ENCODE results near the gene CRACDL. TPM values are rescaled to one million over a fixed set of nuclear protein-coding genes. Genes with fewer than 3 reads are reported as not detected.

Gene CRACDL
- total RNA-seq, 1 donor from 2014 or later = 6.2 TPM

DNA sequence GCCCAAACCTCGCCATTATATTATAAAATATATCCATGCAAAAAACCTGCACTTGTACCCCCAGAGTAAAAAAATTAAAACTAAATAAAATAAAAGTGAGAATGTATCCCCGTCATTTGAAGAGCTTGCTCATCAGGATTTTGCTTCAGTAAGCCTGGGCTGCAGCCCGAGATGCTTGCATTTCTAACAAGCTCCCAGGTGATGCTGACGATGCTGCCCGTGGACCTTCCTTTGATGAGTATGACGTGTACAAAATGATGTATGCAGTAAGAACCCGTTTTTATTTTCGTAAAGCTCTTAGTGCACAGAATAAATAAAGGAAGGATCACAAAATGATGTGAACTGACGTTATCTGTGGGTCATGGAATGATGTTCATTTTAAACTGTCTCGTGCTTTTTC is 63.5 kb downstream of the CRACDL start:
- H3K9me3 Mint-ChIP-seq = no peaks in the 10 kb centered on the region
- H3K36me3 Mint-ChIP-seq = no peaks in the 10 kb centered on the region
- H3K27me3 Mint-ChIP-seq = no peaks in the 10 kb centered on the region
- no peak for DNase-seq (ENCODE audit: extremely low spot score, unreplicated experiment)
- peaks cover 25% of the 10 kb centered on the region for H3K4me1 Mint-ChIP-seq (ENCODE audit: unreplicated experiment)
- H3K4me3 Mint-ChIP-seq = no peak overlapping the region
- TF ChIP-seq, protein P1, sequence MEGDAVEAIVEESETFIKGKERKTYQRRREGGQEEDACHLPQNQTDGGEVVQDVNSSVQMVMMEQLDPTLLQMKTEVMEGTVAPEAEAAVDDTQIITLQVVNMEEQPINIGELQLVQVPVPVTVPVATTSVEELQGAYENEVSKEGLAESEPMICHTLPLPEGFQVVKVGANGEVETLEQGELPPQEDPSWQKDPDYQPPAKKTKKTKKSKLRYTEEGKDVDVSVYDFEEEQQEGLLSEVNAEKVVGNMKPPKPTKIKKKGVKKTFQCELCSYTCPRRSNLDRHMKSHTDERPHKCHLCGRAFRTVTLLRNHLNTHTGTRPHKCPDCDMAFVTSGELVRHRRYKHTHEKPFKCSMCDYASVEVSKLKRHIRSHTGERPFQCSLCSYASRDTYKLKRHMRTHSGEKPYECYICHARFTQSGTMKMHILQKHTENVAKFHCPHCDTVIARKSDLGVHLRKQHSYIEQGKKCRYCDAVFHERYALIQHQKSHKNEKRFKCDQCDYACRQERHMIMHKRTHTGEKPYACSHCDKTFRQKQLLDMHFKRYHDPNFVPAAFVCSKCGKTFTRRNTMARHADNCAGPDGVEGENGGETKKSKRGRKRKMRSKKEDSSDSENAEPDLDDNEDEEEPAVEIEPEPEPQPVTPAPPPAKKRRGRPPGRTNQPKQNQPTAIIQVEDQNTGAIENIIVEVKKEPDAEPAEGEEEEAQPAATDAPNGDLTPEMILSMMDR (conservative IDR thresholded peaks at IDR 0.05) = no peak
- H3K27ac Mint-ChIP-seq = no peak overlapping the region

DNA sequence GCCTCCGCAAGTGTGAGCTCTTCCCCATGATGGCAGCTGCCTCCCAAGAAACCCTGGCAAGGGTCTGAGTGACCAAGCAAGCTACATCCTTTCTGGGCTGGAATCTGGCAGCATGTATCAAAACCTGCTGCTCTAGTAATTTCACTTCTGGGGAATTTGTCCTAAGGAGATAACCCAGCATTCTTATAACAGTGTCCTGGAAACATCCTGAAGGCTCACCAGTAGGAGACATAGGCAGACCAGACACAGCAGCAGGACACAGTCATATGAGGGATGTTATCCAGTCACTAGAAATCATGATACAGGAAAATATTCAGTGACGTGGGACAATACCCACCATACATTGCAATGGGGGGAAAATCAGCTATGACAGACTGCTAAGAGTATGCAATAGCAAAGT is 64.5 kb downstream of the CRACDL start:
- DNase-seq (ENCODE audit: extremely low spot score, unreplicated experiment) = no peak
- no peaks in the 10 kb centered on the region for H3K36me3 Mint-ChIP-seq
- no peaks in the 10 kb centered on the region for H3K9me3 Mint-ChIP-seq
- peak overlapping the region; percentile 75 for H3K27ac Mint-ChIP-seq
- no peak overlapping the region for H3K4me3 Mint-ChIP-seq
- no peaks in the 10 kb centered on the region for H3K27me3 Mint-ChIP-seq
- TF ChIP-seq, protein P1 (conservative IDR thresholded peaks at IDR 0.05) = no peak
- H3K4me1 Mint-ChIP-seq (ENCODE audit: unreplicated experiment) = peaks cover 22% of the 10 kb centered on the region

DNA sequence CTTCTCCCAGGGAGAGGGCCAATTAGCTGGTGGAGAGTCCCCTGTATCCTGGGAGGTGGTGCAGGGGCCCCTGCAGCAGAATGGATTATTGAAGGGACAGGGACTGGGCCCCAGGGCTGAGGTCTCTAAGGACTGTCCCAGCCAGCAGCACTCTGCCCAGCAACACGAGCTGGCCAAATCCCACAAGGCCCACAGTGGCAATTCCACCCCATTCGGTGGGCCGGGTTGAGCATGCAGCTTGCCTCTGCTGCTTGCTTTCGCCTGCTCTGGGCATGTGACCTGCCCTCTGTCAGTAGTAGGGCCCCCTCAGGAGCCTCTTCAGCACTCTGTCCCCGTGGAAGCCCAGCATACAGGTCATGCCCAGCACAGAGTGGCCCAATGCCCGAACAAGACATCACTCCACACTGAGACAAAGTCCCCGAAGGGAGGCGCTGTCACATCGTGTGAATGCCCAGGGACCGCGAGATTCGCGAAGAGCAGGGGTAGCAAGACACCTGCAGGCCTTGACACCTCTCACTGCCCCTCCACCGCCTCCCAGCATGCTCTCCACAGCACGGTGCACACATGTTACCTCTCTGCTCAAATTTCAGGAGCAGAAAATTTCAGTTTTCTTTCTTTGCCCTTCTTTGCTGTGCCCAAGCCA is 65.4 kb downstream of the CRACDL start:
- no peaks in the 10 kb centered on the region for H3K9me3 Mint-ChIP-seq
- H3K4me3 Mint-ChIP-seq = no peak overlapping the region
- no peaks in the 10 kb centered on the region for H3K36me3 Mint-ChIP-seq
- TF ChIP-seq, protein P1 (conservative IDR thresholded peaks at IDR 0.05) = no peak
- DNase-seq (ENCODE audit: extremely low spot score, unreplicated experiment) = no peak
- peak overlapping the region; percentile 98 for H3K27ac Mint-ChIP-seq
- H3K4me1 Mint-ChIP-seq (ENCODE audit: unreplicated experiment) = peaks cover 21% of the 10 kb centered on the region
- no peaks in the 10 kb centered on the region for H3K27me3 Mint-ChIP-seq

DNA sequence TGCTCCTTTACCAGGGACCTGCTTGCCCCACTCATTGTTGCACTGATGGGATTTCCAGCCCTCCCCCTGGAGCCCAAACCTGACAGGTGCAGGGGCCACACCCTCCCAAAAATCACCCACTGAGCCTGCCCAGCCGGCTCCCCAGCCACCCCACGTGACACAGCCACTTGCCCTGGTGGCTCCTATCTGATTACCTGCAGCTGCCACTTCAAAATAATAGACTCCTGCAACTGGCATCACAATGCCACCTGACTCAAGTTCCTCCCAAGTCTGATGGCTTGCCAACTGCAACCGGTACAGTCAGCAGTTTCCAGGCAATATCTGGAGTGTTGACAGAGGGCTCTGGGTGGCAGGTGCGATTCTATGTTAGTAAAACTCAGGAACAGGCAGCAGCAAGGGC is 66.2 kb downstream of the CRACDL start:
- no peaks in the 10 kb centered on the region for H3K27me3 Mint-ChIP-seq
- TF ChIP-seq, protein P1 (conservative IDR thresholded peaks at IDR 0.05) = no peak
- H3K4me1 Mint-ChIP-seq (ENCODE audit: unreplicated experiment) = peaks cover 16% of the 10 kb centered on the region
- peaks cover 4% of the 10 kb centered on the region for H3K9me3 Mint-ChIP-seq
- peak overlapping the region; percentile 77 for H3K4me3 Mint-ChIP-seq
- peak overlapping the region; percentile 98 for H3K27ac Mint-ChIP-seq
- no peaks in the 10 kb centered on the region for H3K36me3 Mint-ChIP-seq
- DNase-seq (ENCODE audit: extremely low spot score, unreplicated experiment) = no peak

DNA sequence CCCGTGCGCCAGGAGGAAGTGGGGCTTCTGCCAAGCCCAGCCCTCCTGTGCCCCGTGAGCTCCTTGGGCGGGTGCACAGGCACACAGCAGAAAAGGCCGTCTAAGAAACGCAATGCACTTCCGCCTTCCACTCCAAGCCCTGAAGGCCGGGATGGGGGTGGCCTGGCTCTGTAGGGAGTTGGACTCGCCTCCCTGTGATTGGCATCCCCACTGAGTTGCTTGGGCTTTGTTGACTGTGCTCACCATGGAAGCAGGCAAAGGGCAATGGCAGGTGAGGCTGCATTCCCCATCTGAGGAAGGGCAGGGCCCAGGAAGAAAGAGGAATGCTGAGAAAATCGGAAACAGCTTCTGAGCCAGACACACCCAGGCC is 66.8 kb downstream of the CRACDL start:
- no peak for DNase-seq (ENCODE audit: extremely low spot score, unreplicated experiment)
- peaks cover 4% of the 10 kb centered on the region for H3K9me3 Mint-ChIP-seq
- peak overlapping the region; percentile 77 for H3K4me3 Mint-ChIP-seq
- peak overlapping the region; percentile 98 for H3K27ac Mint-ChIP-seq
- H3K36me3 Mint-ChIP-seq = no peaks in the 10 kb centered on the region
- no peaks in the 10 kb centered on the region for H3K27me3 Mint-ChIP-seq
- peaks cover 16% of the 10 kb centered on the region for H3K4me1 Mint-ChIP-seq (ENCODE audit: unreplicated experiment)
- TF ChIP-seq, protein P1 (conservative IDR thresholded peaks at IDR 0.05) = no peak

Data from type B pancreatic cell (in vitro differentiated cells).